Nephron (organoid): Measurements from ENCODE around the gene DIP2A.
"Not testable (repeated sequence)": the region's sequence is repeated elsewhere in the genome, so short reads cannot be mapped to it uniquely, and the experiment has no call there.

Experiments used
- H3K27ac Mint-ChIP-seq, 3 experiments: 2 replicates each; pipeline ENCODE4 v1.8.0; 2020; ENCODE audit warnings: mixed read lengths in 3 of 3, mild to moderate bottlenecking in 2 of 3, moderate library complexity in 1 of 3
- H3K27me3 Mint-ChIP-seq: 2 replicates; pipeline ENCODE4 v1.8.0; 2021; ENCODE audit warnings: low read depth, mild to moderate bottlenecking, moderate library complexity, mixed read lengths
- H3K36me3 Mint-ChIP-seq: 2 replicates; pipeline ENCODE4 v1.8.0; 2020; ENCODE audit warnings: low read depth, mixed read lengths
- H3K4me1 Mint-ChIP-seq: 2 replicates; pipeline ENCODE4 v1.8.0; 2020; ENCODE audit warnings: mixed read lengths
- H3K4me3 Mint-ChIP-seq, 3 experiments: 2 replicates each; pipeline ENCODE4 v1.8.0; 2020; ENCODE audit warnings: mild to moderate bottlenecking in 3 of 3, mixed read lengths in 3 of 3, moderate library complexity in 2 of 3
- H3K9me3 Mint-ChIP-seq: 2 replicates; pipeline ENCODE4 v1.8.0; 2020; ENCODE audit warnings: mixed read lengths
- CTCF ChIP-seq, 3 experiments: fragments of 200-600 bp; sonication (generic); IDR thresholded peaks; one replicate each; pipeline ENCODE4 v1.5.0; 2021; ENCODE audit warnings: antibody characterized with exemption in 3 of 3; ENCODE audit not compliant: unreplicated experiment in 3 of 3

Gene DIP2A

GRCh38 chr21:46461909-46462308, 3.2 kb downstream of the DIP2A start:
- H3K4me3 Mint-ChIP-seq: peak overlapping the region in 2 of 3 experiments; percentile 9 to 23
- H3K27ac Mint-ChIP-seq: no peak overlapping the region
- H3K4me1 Mint-ChIP-seq: peaks cover 6% of the 10 kb centered on the region
- peaks cover 14% of the 10 kb centered on the region for H3K36me3 Mint-ChIP-seq
- TF ChIP-seq CTCF (IDR thresholded peaks at IDR 0.05; ENCODE audit: unreplicated experiment in 3 of 3): no peak
- no peaks in the 10 kb centered on the region for H3K27me3 Mint-ChIP-seq
- H3K9me3 Mint-ChIP-seq: no peaks in the 10 kb centered on the region

- H3K36me3 Mint-ChIP-seq: peaks cover 18% of the 10 kb centered on the region
- H3K27me3 Mint-ChIP-seq, H3K4me3 Mint-ChIP-seq, H3K9me3 Mint-ChIP-seq, H3K27ac Mint-ChIP-seq, H3K4me1 Mint-ChIP-seq: not testable (repeated sequence)
Observed at GRCh38 chr21:46465153-46465552, 6.5 kb downstream of the DIP2A start.

- H3K4me3 Mint-ChIP-seq: no peak overlapping the region
Observed at GRCh38 chr21:46465651-46466050, 7.0 kb downstream of the DIP2A start.

GRCh38 chr21:46468108-46468774, 9.6 kb downstream of the DIP2A start:
- no peak for TF ChIP-seq CTCF (IDR thresholded peaks at IDR 0.05; ENCODE audit: unreplicated experiment in 3 of 3)
- H3K27ac Mint-ChIP-seq: no peak overlapping the region
- peaks cover 18% of the 10 kb centered on the region for H3K36me3 Mint-ChIP-seq
- no peaks in the 10 kb centered on the region for H3K4me1 Mint-ChIP-seq
- peaks cover 3% of the 10 kb centered on the region for H3K27me3 Mint-ChIP-seq
- H3K9me3 Mint-ChIP-seq: no peaks in the 10 kb centered on the region
- no peak overlapping the region for H3K4me3 Mint-ChIP-seq

More at GRCh38 chr21:46465651-46466050, 7.0 kb downstream of the DIP2A start:
- H3K36me3 Mint-ChIP-seq: peaks cover 18% of the 10 kb centered on the region
- no peaks in the 10 kb centered on the region for H3K9me3 Mint-ChIP-seq
- no peak overlapping the region for H3K27ac Mint-ChIP-seq
- H3K27me3 Mint-ChIP-seq: peaks cover 3% of the 10 kb centered on the region
- no peaks in the 10 kb centered on the region for H3K4me1 Mint-ChIP-seq
- no peak for TF ChIP-seq CTCF (IDR thresholded peaks at IDR 0.05; ENCODE audit: unreplicated experiment in 3 of 3)

GRCh38 chr21:46469275-46469674, 10.6 kb downstream of the DIP2A start:
- Mint-ChIP-seq H3K9me3 (no peaks in the 10 kb centered on the region), H3K27ac (no peak overlapping the region), H3K4me3 (no peak overlapping the region), H3K4me1 (no peaks in the 10 kb centered on the region), H3K27me3 (peaks cover 3% of the 10 kb centered on the region), H3K36me3 (peaks cover 20% of the 10 kb centered on the region)
- TF ChIP-seq CTCF (IDR thresholded peaks at IDR 0.05; ENCODE audit: unreplicated experiment in 3 of 3): no peak

GRCh38 chr21:46471514-46471913, 12.8 kb downstream of the DIP2A start:
- no peaks in the 10 kb centered on the region for H3K9me3 Mint-ChIP-seq
- H3K36me3 Mint-ChIP-seq: peaks cover 16% of the 10 kb centered on the region
- peaks cover 3% of the 10 kb centered on the region for H3K27me3 Mint-ChIP-seq
- H3K27ac Mint-ChIP-seq: no peak overlapping the region
- no peak overlapping the region for H3K4me3 Mint-ChIP-seq
- TF ChIP-seq CTCF (IDR thresholded peaks at IDR 0.05; ENCODE audit: unreplicated experiment in 3 of 3): no peak
- H3K4me1 Mint-ChIP-seq: no peaks in the 10 kb centered on the region
